ENCODE results near the gene GASK1A.

DNA sequence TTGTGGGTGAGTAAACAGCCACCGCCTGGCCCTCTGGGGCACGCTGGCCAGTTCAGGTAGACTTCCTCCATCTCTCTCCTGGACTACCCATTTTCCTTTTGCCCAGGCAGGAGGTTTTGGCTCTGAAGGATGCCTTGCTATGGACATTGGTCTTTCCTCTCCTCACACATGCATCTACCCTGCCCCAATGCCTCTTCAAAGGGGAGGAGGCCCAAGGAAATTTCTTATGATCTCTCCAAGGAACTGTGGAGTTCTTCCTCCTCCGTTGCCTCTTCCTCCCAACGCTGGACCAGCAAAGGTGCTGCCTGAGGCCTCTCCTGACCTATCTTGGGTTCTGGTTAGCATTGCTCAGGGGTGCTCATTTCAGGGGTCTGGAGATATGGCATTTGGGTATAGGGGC, 93.2 kb downstream of the GASK1A start:
- TF ChIP-seq POLR2AphosphoS5 (IDR thresholded peaks at IDR 0.05; ENCODE audit: low read depth, low read length) = no peak
- TF ChIP-seq, protein P1, sequence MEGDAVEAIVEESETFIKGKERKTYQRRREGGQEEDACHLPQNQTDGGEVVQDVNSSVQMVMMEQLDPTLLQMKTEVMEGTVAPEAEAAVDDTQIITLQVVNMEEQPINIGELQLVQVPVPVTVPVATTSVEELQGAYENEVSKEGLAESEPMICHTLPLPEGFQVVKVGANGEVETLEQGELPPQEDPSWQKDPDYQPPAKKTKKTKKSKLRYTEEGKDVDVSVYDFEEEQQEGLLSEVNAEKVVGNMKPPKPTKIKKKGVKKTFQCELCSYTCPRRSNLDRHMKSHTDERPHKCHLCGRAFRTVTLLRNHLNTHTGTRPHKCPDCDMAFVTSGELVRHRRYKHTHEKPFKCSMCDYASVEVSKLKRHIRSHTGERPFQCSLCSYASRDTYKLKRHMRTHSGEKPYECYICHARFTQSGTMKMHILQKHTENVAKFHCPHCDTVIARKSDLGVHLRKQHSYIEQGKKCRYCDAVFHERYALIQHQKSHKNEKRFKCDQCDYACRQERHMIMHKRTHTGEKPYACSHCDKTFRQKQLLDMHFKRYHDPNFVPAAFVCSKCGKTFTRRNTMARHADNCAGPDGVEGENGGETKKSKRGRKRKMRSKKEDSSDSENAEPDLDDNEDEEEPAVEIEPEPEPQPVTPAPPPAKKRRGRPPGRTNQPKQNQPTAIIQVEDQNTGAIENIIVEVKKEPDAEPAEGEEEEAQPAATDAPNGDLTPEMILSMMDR (IDR thresholded peaks at IDR 0.05) = no peak
